ENCODE data around the gene BCOR.

- TF ChIP-seq POLR2AphosphoS5 (IDR thresholded peaks at IDR 0.05; ENCODE audit: low read depth, low read length) (no peak), MAX (IDR thresholded peaks at IDR 0.05) (no peak), EZH2 (IDR thresholded peaks at IDR 0.05) (no peak), POLR2A (IDR thresholded peaks at IDR 0.05; ENCODE audit: borderline replicate concordance, extremely low read depth, insufficient read depth, insufficient read length) (no peak), REST (IDR thresholded peaks at IDR 0.05; ENCODE audit: low read depth) (no peak), SP1 (IDR thresholded peaks at IDR 0.05; ENCODE audit: low read depth) (no peak), EZH2phosphoT487 (IDR thresholded peaks at IDR 0.05; ENCODE audit: borderline replicate concordance) (no peak)
- TF ChIP-seq, protein P1, sequence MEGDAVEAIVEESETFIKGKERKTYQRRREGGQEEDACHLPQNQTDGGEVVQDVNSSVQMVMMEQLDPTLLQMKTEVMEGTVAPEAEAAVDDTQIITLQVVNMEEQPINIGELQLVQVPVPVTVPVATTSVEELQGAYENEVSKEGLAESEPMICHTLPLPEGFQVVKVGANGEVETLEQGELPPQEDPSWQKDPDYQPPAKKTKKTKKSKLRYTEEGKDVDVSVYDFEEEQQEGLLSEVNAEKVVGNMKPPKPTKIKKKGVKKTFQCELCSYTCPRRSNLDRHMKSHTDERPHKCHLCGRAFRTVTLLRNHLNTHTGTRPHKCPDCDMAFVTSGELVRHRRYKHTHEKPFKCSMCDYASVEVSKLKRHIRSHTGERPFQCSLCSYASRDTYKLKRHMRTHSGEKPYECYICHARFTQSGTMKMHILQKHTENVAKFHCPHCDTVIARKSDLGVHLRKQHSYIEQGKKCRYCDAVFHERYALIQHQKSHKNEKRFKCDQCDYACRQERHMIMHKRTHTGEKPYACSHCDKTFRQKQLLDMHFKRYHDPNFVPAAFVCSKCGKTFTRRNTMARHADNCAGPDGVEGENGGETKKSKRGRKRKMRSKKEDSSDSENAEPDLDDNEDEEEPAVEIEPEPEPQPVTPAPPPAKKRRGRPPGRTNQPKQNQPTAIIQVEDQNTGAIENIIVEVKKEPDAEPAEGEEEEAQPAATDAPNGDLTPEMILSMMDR (IDR thresholded peaks at IDR 0.05 in 2 of 3, conservative IDR thresholded peaks at IDR 0.05 in 1 of 3; ENCODE audit: borderline replicate concordance in 1 of 3, insufficient read depth in 1 of 3, low read depth in 2 of 3, low read length in 2 of 3), result no peak
- TF ChIP-seq, protein P2, sequence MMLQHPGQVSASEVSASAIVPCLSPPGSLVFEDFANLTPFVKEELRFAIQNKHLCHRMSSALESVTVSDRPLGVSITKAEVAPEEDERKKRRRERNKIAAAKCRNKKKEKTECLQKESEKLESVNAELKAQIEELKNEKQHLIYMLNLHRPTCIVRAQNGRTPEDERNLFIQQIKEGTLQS (IDR thresholded peaks at IDR 0.05), result no peak
These were observed 89.7 kb downstream of the BCOR start for GRCh38 chrX:40007756-40008705.
